ENCODE measurements around the gene TMOD4. TPM values are rescaled to one million over a fixed set of nuclear protein-coding genes. Genes with fewer than 3 reads are reported as not detected.

The TMOD4 gene
- total RNA-seq, 6 donors from 2014 or later = 0.57 to 0.88 TPM; not detected in 4

DNA sequence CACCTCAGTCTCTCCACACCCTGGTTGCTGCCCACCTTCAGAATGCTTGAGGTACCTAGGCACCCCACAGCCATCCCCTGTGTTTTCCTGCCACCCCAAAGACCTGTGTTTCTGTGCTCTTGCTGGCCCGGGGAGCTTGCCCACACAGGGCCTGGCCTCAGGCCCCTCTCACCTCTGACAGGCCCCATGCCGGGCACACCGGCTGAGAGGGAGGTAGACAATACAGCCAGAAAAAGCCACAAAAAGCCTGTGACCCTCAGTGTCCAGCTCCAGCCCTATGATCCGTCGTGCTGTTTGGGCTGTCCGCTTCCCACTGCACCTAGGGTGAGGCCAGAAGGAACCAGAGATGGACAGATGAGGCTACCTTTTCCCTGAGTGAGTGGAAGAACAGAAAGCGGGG is 40.8 kb downstream of the TMOD4 start:
- TF ChIP-seq POLR2A (IDR thresholded peaks at IDR 0.05) = no peak
- TF ChIP-seq POLR2AphosphoS5 (IDR thresholded peaks at IDR 0.05) = no peak
- TF ChIP-seq, protein P1, sequence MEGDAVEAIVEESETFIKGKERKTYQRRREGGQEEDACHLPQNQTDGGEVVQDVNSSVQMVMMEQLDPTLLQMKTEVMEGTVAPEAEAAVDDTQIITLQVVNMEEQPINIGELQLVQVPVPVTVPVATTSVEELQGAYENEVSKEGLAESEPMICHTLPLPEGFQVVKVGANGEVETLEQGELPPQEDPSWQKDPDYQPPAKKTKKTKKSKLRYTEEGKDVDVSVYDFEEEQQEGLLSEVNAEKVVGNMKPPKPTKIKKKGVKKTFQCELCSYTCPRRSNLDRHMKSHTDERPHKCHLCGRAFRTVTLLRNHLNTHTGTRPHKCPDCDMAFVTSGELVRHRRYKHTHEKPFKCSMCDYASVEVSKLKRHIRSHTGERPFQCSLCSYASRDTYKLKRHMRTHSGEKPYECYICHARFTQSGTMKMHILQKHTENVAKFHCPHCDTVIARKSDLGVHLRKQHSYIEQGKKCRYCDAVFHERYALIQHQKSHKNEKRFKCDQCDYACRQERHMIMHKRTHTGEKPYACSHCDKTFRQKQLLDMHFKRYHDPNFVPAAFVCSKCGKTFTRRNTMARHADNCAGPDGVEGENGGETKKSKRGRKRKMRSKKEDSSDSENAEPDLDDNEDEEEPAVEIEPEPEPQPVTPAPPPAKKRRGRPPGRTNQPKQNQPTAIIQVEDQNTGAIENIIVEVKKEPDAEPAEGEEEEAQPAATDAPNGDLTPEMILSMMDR (IDR thresholded peaks at IDR 0.05) = no peak
- no peak for TF ChIP-seq EP300 (IDR thresholded peaks at IDR 0.05)
- Histone ChIP-seq H3K27ac (no peak overlapping the region), H3K4me1 (peaks cover 4 to 17% (median 8%) of the 10 kb centered on the region in 4 donors), H3K9me3 (no peaks in the 10 kb centered on the region), H3K36me3 (peaks cover 0 to 20% (median 5%) of the 10 kb centered on the region in 4 donors), H3K27me3 (no peaks in the 10 kb centered on the region), H3K4me3 (no peak overlapping the region)
- DNase-seq (peak in 1 of 2 donors; percentile 56), ATAC-seq (ENCODE audit: low FRiP score in 2 of 2) (no peak)
- 90 to 98% methylated on average over 6 to 7 of the region's 7 CpGs for WGBS, 2 donors

DNA sequence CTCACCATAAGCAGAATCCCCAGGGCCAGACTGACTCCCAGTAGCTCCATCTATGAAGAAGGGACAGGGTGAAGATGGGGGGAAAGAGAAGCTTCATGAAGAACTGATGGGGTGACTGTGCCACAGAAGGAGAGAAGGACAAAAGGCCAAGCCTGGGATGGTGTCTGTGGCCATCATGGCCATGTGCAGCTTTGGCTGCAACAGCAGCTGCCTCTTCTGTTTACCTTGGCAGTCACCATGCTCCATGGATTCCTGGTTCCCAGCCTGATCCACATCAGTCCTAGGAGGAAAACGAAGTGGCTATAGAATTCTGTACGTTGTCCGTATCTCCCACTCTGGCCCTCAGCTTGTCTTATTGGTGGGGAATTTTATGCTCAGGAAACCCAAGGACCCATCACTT is 41.4 kb downstream of the TMOD4 start:
- Histone ChIP-seq H3K4me3 (no peak overlapping the region), H3K9me3 (no peaks in the 10 kb centered on the region), H3K27ac (no peak overlapping the region), H3K4me1 (peaks cover 4 to 17% (median 8%) of the 10 kb centered on the region in 4 donors), H3K27me3 (no peaks in the 10 kb centered on the region), H3K36me3 (peaks cover 0 to 16% (median 3%) of the 10 kb centered on the region in 4 donors)
- TF ChIP-seq POLR2AphosphoS5 (IDR thresholded peaks at IDR 0.05) (no peak), POLR2A (IDR thresholded peaks at IDR 0.05) (no peak), EP300 (IDR thresholded peaks at IDR 0.05) (no peak)
- TF ChIP-seq, protein P1 (IDR thresholded peaks at IDR 0.05) = no peak
- no peak for ATAC-seq (ENCODE audit: low FRiP score in 2 of 2)
- 98 to 100% methylated on average over 3 of the region's 3 CpGs for WGBS, 2 donors
- DNase-seq = no peak

DNA sequence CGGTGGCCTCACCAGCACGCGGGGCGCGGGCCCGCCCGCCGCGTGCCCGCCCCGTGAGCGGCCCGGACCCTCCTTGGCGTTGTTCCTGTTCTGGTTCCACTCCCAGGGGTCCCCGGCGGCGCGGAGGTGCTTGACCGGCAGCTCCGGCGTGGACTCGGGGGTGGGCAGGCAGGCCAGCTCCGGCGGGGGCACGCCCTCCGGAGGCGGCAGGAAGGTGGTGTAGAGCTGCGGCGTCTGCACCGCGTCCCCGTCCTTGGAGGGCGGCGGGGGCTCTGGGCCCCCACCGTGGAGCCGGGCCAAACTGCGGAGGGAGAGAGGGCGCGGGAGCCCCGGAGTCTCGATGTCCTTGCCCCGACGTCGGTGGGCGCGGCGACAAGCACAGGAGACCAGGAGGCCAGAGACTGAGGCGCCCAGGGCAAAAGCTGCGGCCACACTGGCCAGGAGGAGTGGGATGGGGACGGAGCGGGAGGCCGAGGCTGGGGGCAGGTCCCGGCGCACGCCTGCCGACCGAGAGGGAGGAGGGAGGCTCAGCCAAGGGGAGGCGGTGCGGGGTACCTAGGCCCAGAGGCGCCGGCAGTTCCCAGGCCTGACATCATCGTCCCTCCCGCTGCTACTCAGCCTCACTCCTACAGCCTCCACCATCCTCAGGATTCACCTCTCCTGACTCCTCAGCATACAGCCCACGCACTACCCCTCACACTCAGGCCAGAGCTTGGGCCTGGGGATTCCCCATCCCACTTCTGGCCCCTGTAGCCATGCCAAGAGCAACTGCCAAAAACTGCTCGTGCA is 42.6 kb downstream of the TMOD4 start:
- Histone ChIP-seq H3K36me3 (peaks cover 0 to 16% (median 3%) of the 10 kb centered on the region in 4 donors), H3K4me1 (peaks cover 4 to 17% (median 8%) of the 10 kb centered on the region in 4 donors), H3K9me3 (no peaks in the 10 kb centered on the region), H3K27ac (no peak overlapping the region), H3K4me3 (peak overlapping the region in 1 of 4 donors; percentile 8), H3K27me3 (no peaks in the 10 kb centered on the region)
- ATAC-seq (ENCODE audit: low FRiP score in 2 of 2) = peak in 1 of 2 donors; percentile 12
- peak in 1 of 2 donors; percentile 86 for DNase-seq
- WGBS, 2 donors = 82 to 95% methylated on average over 33 to 37 of the region's 65 CpGs
- no peak for TF ChIP-seq POLR2A (IDR thresholded peaks at IDR 0.05)
- TF ChIP-seq POLR2AphosphoS5 (IDR thresholded peaks at IDR 0.05) = no peak
- no peak for TF ChIP-seq EP300 (IDR thresholded peaks at IDR 0.05)
- TF ChIP-seq, protein P1 (IDR thresholded peaks at IDR 0.05) = no peak

DNA sequence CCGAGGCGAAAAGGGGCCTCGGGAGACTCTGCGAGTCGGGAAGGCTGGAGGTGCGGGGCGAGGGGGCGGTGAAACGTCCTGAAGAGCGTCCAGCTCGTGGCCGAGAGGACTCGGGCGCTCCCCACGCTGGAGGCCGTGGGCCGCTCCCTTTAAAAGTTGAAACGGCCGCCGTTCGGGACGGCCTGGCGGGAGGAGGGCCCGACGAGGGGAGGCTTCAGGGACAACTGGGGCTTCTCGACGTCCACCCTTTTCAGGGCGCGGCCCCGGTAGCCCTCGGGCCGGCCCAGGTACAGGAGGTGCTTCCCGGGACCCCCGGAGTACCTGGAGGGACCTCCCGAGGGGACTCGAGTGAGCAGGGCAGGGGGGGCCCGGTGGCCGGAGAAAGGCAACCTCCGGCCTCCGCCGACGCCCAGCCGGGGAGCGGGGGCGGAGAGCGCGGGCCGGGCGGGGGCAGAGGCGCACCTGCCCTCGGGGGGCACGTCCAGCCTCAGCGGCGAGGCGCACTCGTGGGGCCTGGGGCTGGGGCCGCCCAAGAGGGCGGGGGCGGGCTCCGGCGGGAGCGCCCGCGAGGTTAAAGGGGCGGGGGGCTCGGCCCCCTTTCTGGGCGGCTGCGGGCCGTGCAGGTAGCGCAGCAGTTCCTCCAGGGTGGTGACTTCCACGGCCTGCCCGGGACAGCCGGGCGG is 43.3 kb downstream of the TMOD4 start:
- peaks cover 0 to 16% (median 3%) of the 10 kb centered on the region in 4 donors for H3K36me3 ChIP-seq
- WGBS, 2 donors = 84 to 88% methylated on average over 41 to 66 of the region's 74 CpGs
- H3K4me3 ChIP-seq = peak overlapping the region in 3 of 4 donors; percentile 28 to 51 (median 43)
- no peaks in the 10 kb centered on the region for H3K27me3 ChIP-seq
- DNase-seq (peak in 1 of 2 donors; percentile 80), ATAC-seq (ENCODE audit: low FRiP score in 2 of 2) (peak in 1 of 2 donors; percentile 38)
- TF ChIP-seq POLR2AphosphoS5 (IDR thresholded peaks at IDR 0.05) (no peak), EP300 (IDR thresholded peaks at IDR 0.05) (no peak)
- TF ChIP-seq, protein P1 (IDR thresholded peaks at IDR 0.05) = no peak
- H3K4me1 ChIP-seq = peaks cover 4 to 17% (median 8%) of the 10 kb centered on the region in 4 donors
- no peak overlapping the region for H3K27ac ChIP-seq
- H3K9me3 ChIP-seq = no peaks in the 10 kb centered on the region
